NCI-H1417 (cell line): ENCODE data around the gene POFUT1.
A peak's percentile ranks its signal among the peaks of the same experiment; 100 is the strongest.

Experiments used
- DNase-seq, 3 experiments: peaks; one replicate each; lab custom pipeline; 2025; lab: John Stamatoyannopoulos, UW

POFUT1 gene

DNA sequence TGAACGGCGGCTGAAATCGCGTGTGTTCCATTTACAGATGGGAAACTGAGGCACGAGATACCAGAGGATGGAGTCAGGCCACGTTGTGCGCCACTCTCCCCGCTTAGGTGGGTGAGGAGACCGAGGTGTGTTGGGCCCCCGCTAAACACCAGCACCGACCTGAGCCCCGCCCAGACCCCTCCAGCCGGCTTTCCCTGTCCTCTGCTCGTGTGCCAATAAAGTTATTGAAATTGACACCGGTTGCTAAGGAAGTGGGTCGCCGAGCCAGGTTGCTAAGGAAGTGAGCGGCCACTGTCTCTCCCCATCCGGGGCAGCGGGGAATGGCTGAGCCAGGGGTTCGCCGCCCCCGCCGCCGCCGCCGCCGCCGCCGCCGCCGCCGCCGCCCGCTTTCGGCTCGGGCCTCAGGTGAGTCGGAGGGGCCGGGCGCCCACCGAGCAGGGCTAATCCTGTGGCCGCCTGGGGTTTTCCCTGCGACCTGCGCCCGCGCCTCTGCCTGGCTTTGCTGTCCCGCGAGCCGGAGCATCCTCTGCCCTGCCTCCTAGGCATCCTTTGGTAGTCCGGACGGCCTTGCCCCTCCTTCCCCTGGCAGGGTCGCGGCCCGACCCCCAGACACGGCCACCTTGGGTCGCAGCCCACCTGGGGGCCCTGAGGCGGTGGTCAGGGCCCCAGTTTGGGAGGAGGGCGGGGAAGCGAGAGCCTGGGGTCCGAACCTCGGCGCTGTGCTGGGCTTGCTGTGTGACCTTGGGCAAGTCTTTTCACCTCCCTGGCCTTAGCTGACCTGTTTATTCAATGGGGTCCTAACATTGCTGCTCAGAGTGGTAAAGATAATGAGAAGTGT is 69.9 kb downstream of the POFUT1 start, which contains the start of gene KIF3B:
Gene KIF3B, plus strand, starts transcription at position 291 of the 838 bp plus-strand sequence. CDS start 32,127 bp downstream, outside the sequence.
- peak; percentile 84 to 96 (median 91) for DNase-seq

DNA sequence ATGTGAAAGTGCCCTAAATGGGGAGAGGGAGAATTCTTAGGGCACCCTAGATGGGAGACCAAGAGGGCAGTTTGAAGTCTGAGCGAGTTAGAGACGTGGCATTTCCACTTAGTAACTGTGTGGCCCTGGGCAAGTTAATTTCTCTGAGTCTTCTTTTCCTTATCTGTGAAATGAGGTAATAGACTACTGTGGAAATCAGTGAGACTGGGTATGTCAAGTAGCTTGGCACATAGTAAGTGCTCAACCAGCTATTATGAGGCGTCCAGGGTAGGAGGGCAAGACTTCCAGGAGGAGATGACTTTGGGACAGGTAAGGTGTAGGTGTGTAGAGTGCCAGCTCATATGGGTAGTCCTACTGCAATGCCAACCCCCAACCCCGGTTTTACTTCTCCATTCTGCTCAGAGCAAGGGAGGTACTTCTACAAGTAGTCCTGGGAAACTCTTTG is 70.5 kb downstream of the POFUT1 start:
- no peak for DNase-seq

DNA sequence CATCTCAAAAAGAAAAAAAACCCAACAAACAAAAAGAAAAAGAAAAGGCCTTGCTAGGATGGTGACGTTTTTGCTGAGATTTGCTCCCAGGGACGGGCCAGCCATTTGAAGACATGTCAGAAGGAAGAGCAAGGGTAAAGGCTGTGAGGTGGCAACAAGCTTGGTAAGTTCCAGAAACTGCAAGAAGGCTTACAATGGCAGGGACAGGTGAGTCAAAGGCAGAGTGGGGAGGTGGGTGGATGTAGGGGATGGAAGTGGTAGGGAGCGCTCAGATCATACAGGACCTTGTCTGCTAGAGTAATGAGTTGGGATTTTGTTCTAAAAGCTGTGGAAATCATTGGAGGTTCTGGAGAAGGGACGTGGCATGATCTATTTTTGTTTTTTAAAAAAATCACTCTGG is 74.0 kb downstream of the POFUT1 start:
- no peak for DNase-seq

GRCh38 chr20:32282461-32282860 is 74.8 kb downstream of the POFUT1 start:
- peak in 2 of 3 experiments; percentile 82 to 95 for DNase-seq

DNA sequence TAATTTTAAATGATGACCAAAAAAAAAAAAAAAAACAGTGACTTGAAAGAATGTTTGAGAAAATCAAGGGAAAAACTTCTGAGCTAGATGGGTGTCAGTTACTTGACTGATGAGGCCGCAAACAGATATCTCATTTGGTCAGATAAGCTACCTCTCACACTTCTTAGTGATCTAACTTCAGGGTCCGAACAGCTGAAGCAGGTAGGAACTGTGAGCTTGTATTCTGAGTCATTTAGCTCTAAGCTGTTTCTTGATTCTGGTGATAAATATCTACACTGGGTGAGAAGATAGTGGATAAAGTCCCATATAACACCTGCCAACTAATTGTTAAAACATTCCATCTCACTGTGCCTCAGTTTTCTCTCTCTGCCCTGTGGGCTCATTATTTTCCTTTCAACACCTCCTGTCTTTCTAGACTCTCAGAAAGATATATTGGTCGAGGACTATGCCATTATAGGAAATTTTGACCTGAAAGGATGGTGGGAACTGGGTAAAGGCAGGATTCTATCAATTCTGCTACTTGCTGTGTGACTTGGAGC is 77.5 kb downstream of the POFUT1 start:
- no peak for DNase-seq

DNA sequence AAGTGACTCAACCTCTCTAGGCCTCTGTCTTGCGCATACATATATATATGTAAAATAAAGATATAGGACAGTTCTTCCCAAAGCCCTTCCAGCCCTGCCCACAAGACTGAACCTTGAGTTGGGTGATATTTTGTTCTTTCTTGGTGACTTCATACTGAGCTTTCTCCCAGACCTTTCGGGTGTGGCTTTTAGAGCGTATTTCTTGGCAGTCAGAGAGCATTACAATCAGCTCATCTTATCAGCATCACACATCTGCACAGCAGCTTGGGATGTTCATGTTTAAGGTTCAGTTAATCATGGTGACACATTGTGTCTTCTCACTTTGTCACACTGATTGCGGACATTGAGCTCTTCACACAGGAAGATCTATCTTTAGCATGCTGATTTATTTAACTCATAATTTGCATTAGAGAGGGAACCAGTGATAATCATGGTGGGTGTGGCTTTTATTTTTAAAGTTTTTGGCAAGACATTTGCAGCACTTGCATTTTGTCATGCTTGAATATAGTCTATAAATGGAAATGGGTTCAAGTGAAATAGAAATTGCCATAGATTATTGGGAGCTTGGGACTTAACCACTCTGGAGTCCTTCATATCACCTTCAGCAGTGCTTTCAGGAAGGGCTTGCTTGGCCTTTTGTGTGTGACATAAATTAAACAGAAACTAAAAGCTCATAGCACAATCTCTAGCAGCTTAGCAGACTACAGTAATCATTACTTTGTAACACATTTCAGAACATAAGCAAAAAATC is 78.1 kb downstream of the POFUT1 start:
- DNase-seq: no peak

- no peak for DNase-seq
Measured at GRCh38 chr20:32287231-32287638, 79.6 kb downstream of the POFUT1 start.
